GM13976 (cell line): ENCODE results near the gene EIF4G3.
A peak's percentile ranks its signal among the peaks of the same experiment; 100 is the strongest.

Experiments used
- DNase-seq: peaks from one replicate; pipeline ENCODE4 v3.0.0; 2012; ENCODE audit warnings: low spot score
- in situ Hi-C: fragments of 300-500 bp; cut with MboI; formaldehyde crosslinking; loops from one replicate; pipeline ENCODE4 v1.12.0; 2022; ENCODE audit warnings: low sequenced_read_pairs, mixed read lengths, inconsistent platforms; ENCODE audit not compliant: unreplicated experiment
- TF ChIP-seq, protein P1 (sequence below): IDR thresholded peaks from 2 replicates; pipeline ENCODE4 v1.5.1; 2012; ENCODE audit warnings: borderline replicate concordance, mild to moderate bottlenecking; ENCODE audit not compliant: insufficient read depth; ENCODE audit errors: extremely low read depth, missing control alignments, control extremely low read depth

The EIF4G3 gene, protein sequence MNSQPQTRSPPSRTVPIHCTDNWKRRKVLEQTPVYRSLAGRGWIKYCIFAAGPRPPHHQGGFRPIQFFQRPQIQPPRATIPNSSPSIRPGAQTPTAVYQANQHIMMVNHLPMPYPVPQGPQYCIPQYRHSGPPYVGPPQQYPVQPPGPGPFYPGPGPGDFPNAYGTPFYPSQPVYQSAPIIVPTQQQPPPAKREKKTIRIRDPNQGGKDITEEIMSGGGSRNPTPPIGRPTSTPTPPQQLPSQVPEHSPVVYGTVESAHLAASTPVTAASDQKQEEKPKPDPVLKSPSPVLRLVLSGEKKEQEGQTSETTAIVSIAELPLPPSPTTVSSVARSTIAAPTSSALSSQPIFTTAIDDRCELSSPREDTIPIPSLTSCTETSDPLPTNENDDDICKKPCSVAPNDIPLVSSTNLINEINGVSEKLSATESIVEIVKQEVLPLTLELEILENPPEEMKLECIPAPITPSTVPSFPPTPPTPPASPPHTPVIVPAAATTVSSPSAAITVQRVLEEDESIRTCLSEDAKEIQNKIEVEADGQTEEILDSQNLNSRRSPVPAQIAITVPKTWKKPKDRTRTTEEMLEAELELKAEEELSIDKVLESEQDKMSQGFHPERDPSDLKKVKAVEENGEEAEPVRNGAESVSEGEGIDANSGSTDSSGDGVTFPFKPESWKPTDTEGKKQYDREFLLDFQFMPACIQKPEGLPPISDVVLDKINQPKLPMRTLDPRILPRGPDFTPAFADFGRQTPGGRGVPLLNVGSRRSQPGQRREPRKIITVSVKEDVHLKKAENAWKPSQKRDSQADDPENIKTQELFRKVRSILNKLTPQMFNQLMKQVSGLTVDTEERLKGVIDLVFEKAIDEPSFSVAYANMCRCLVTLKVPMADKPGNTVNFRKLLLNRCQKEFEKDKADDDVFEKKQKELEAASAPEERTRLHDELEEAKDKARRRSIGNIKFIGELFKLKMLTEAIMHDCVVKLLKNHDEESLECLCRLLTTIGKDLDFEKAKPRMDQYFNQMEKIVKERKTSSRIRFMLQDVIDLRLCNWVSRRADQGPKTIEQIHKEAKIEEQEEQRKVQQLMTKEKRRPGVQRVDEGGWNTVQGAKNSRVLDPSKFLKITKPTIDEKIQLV (N-terminal part only)

GRCh38 chr1:21176586-21177555, at the start of gene EIF4G3:
EIF4G3 (minus strand) TSS chr1:21176897; CDS start chr1:21002742, 174,155 bp downstream.
- in situ Hi-C loops: loop anchor here (25.0 kb wide), 1 partner anchor 190 kb away; no protein-coding TSS in a partner anchor
- TF ChIP-seq, protein P1, sequence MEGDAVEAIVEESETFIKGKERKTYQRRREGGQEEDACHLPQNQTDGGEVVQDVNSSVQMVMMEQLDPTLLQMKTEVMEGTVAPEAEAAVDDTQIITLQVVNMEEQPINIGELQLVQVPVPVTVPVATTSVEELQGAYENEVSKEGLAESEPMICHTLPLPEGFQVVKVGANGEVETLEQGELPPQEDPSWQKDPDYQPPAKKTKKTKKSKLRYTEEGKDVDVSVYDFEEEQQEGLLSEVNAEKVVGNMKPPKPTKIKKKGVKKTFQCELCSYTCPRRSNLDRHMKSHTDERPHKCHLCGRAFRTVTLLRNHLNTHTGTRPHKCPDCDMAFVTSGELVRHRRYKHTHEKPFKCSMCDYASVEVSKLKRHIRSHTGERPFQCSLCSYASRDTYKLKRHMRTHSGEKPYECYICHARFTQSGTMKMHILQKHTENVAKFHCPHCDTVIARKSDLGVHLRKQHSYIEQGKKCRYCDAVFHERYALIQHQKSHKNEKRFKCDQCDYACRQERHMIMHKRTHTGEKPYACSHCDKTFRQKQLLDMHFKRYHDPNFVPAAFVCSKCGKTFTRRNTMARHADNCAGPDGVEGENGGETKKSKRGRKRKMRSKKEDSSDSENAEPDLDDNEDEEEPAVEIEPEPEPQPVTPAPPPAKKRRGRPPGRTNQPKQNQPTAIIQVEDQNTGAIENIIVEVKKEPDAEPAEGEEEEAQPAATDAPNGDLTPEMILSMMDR: no peak
- DNase-seq: peak; percentile 100

- peak; percentile 11 for DNase-seq
- in situ Hi-C loops: loop anchor here (25.0 kb wide), 1 partner anchor 737 kb away; no protein-coding TSS in a partner anchor
- TF ChIP-seq, protein P1: no peak
Observed at GRCh38 chr1:21225065-21225464, 48.4 kb upstream of the EIF4G3 start.

GRCh38 chr1:21220815-21221214, 44.1 kb upstream of the EIF4G3 start:
- in situ Hi-C loops: loop anchor here (25.0 kb wide), 1 partner anchor 684 kb away; no protein-coding TSS in a partner anchor
- TF ChIP-seq, protein P1: no peak
- no peak for DNase-seq

DNA sequence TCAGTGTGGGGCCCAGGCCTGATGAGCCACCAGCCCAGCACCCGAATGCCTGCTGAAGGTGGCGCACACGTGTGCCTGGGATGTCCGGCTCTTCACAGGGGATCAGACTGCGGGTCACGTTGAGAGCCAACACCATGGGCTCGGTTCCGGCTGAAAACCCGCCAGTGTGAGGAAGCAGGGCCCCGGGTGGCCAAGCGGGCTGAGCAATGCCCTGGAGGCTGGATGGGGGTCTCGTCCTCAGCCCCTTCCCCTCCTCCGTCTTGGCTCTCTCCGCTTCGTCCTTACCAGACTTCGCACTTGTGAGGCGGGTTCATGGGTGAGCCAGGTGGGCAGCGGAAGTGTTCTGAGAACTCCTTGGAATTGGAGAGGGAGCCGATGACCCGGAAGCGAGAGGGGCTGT, 43.0 kb upstream of the EIF4G3 start:
- DNase-seq: peak; percentile 15
- TF ChIP-seq, protein P1: no peak
- in situ Hi-C loops: loop anchor here (25.0 kb wide), 1 partner anchor 682 kb away; no protein-coding TSS in a partner anchor

GRCh38 chr1:21217812-21218596, 41.3 kb upstream of the EIF4G3 start:
- in situ Hi-C loops: loop anchor here (25.0 kb wide), 1 partner anchor 681 kb away; no protein-coding TSS in a partner anchor
- TF ChIP-seq, protein P1: peak; percentile 45
- DNase-seq: peak; percentile 62
